T follicular helper cell (primary cell): ENCODE data around the gene NSDHL.

ENCODE experiments used
- DNase-seq: peaks from one replicate; pipeline ENCODE4 v3.0.0-alpha.2; 2020; ENCODE audit warnings: low read depth

Gene NSDHL

DNA sequence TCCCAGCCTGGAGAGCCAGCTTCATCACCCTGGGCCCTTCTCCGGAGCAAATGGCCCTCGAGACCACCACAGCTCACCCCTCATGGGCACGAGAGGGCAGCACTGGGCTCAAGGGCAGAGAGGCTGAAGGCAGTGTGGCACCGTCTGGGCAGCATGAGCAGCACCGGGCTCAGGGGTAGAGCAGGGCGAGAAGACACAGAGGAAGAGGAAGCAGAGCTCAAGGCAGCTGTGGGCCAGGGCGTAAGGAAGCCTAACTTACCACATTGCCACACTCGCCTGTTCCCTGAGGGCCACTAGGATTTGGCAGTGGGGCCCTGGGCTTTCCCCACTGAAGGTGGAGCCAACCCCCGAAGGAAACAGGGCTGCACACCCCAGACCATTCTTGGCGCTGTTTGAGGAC is 82.5 kb downstream of the NSDHL start:
- DNase-seq: no peak

- no peak for DNase-seq
Observed at GRCh38 chrX:152913910-152914309, 83.0 kb downstream of the NSDHL start.

DNA sequence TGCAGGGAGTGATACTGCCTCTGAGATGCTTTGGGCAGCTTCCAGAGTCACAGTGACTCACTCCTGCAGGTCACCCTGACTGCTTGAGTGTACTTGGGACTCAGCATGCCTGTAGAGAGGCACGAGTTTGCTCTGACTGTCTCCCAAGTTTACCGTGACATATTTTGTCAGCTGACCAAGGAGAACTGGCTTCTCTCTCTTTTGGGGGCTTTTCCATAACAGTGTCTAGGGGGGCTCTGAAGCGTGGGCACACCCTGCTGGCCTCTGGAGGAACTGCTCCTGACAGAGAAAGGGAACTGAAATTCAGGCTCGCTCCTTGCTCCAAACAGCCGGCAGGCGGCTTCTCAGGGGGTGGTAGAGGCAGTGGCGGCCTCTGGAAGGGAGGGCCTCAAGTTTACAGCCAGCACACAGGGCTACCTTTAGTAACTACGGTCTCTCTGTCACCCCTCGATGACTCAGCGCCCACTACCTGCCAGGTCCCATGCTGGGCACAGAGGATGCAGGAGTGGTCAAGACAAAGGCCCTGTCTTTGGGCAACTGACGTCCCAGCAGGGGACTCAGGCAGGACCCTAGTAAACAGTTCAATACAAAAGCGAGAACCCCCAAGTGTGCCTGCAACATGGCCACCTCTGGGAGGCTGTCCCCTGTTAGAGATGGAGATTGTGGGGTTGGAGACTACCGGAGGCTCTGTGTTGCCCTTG is 84.8 kb downstream of the NSDHL start:
- no peak for DNase-seq

- DNase-seq: no peak
Observed at GRCh38 chrX:152917656-152918579, 87.1 kb downstream of the NSDHL start.

DNA sequence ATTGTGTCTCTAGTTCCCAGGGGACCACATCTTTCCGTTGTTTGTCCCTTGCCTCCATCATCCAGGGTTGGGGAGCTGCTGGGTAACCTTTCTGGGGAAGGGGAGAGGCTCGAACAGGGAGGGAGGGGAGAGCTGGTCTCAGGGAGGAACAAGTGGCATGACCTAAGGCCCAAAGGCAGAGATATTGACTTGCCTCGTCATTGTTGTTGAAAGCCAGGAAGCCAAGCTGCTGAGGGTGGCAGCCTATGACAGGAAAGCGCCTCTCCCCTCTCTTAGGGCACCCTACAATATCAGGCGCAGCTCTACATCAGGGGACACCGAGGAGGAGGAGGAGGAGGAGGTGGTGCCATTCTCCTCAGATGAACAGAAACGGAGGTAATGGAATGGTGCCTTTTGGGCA is 87.8 kb downstream of the NSDHL start:
- no peak for DNase-seq
